KOPT-K1 (cell line): Measurements from ENCODE around the gene NUBPL.
"Not testable (repeated sequence)": the region's sequence is repeated elsewhere in the genome, so short reads cannot be mapped to it uniquely, and the experiment has no call there.

ENCODE experiments used
- H3K27ac ChIP-seq: fragments of 200-600 bp; sonication (generic); 2 replicates; pipeline ENCODE4 v1.5.1; 2016; ENCODE audit warnings: antibody characterized with exemption, mild to moderate bottlenecking, low read depth, low read length; ENCODE audit not compliant: poor library complexity, severe bottlenecking
- H3K36me3 ChIP-seq: fragments of 200-600 bp; sonication (generic); 2 replicates; pipeline ENCODE4 v1.5.1; 2017; ENCODE audit warnings: antibody characterized with exemption, mild to moderate bottlenecking, low read length, moderate library complexity; ENCODE audit not compliant: insufficient read depth
- H3K9me3 ChIP-seq: fragments of 200-600 bp; sonication (generic); 2 replicates; pipeline ENCODE4 v1.5.1; 2017; ENCODE audit warnings: antibody characterized with exemption, low read length, mild to moderate bottlenecking; ENCODE audit not compliant: insufficient read depth, poor library complexity, severe bottlenecking

Gene NUBPL

GRCh38 chr14:31766315-31766892 is 205.2 kb downstream of the NUBPL start:
- H3K36me3 ChIP-seq: no peaks in the 10 kb centered on the region
- no peak overlapping the region for H3K27ac ChIP-seq
- H3K9me3 ChIP-seq: no peaks in the 10 kb centered on the region

- H3K27ac ChIP-seq: no peak overlapping the region
- H3K9me3 ChIP-seq: no peaks in the 10 kb centered on the region
- no peaks in the 10 kb centered on the region for H3K36me3 ChIP-seq
Observed at GRCh38 chr14:31768355-31768754, 207.2 kb downstream of the NUBPL start.

DNA sequence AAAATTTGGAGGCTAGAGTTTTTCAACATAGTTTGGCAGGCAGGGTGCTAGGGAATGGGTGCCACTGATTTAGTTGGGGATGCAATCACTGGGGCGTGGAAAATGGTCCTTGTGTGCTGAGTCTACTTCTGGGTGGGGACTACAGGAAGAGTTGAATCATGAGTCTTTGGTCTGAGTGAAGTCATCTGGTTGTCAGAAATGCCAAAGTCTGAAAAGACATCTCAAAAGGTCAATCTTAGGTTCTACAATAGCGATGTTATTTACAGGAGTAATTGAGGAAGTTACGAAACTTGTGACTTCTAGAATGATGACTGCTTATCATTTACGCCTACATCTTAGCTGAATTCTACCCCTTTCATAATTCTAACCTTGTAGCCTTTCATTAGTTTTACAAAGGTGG is 209.1 kb downstream of the NUBPL start:
- H3K36me3 ChIP-seq: no peaks in the 10 kb centered on the region
- H3K9me3 ChIP-seq: no peaks in the 10 kb centered on the region
- no peak overlapping the region for H3K27ac ChIP-seq

GRCh38 chr14:31774567-31774966 is 213.4 kb downstream of the NUBPL start:
- H3K36me3 ChIP-seq: no peaks in the 10 kb centered on the region
- no peaks in the 10 kb centered on the region for H3K9me3 ChIP-seq

GRCh38 chr14:31777312-31777711 is 216.1 kb downstream of the NUBPL start:
- H3K9me3 ChIP-seq: peaks cover 21% of the 10 kb centered on the region
- no peak overlapping the region for H3K27ac ChIP-seq

More at GRCh38 chr14:31774567-31774966, 213.4 kb downstream of the NUBPL start:
- H3K27ac ChIP-seq: no peak overlapping the region

DNA sequence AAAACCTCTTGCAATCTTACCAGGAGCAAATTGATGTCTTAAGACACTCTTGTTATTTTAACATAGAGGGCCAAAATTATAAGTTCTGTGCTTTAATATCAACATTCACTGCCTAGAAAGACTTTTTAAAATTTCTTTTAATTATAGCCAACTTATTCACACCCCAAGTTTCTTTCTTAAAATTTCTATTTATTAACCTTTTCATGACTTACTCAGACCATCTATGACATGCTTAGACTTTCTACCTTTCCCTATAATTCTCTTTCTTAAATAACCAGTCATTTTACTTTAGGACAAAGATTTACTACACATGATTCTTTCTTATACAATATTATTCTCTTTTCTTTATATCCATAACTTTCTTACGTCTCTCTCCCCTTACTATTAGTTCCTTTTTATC is 220.4 kb downstream of the NUBPL start:
- Histone ChIP-seq H3K27ac (no peak overlapping the region), H3K9me3 (peaks cover 23% of the 10 kb centered on the region), H3K36me3 (no peaks in the 10 kb centered on the region)

More at GRCh38 chr14:31777312-31777711, 216.1 kb downstream of the NUBPL start:
- H3K36me3 ChIP-seq: no peaks in the 10 kb centered on the region

- Histone ChIP-seq H3K36me3 (no peaks in the 10 kb centered on the region), H3K27ac (no peak overlapping the region), H3K9me3 (peaks cover 20% of the 10 kb centered on the region)
Observed at GRCh38 chr14:31785574-31785973, 224.4 kb downstream of the NUBPL start.

- no peak overlapping the region for H3K27ac ChIP-seq
- peaks cover 2% of the 10 kb centered on the region for H3K9me3 ChIP-seq
- no peaks in the 10 kb centered on the region for H3K36me3 ChIP-seq
Observed at GRCh38 chr14:31787377-31787776, 226.2 kb downstream of the NUBPL start.

DNA sequence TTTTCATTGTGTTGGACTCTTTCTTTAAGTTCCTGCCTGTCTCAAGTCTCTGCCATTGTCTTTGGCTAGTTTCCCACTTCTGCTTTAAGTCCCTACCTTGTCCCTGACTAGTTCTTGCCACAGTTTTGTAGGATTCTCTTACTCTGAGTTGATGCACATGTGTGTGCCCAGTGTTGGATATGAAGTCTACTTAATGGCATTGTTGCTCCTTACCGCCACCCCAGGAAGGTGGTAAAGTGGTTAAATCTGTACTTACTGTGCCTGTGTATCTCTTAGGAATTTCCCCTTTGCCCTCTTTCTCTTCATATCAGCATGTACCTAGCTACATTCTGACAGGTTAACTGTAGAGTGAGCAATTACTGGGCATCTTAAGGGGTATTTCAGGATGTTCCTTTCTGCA is 227.1 kb downstream of the NUBPL start:
- H3K9me3 ChIP-seq: no peaks in the 10 kb centered on the region
- no peaks in the 10 kb centered on the region for H3K36me3 ChIP-seq
- no peak overlapping the region for H3K27ac ChIP-seq

- H3K9me3 ChIP-seq: no peaks in the 10 kb centered on the region
- no peaks in the 10 kb centered on the region for H3K36me3 ChIP-seq
- H3K27ac ChIP-seq: no peak overlapping the region
Observed at GRCh38 chr14:31792726-31793125, 231.5 kb downstream of the NUBPL start.

- H3K36me3 ChIP-seq, H3K27ac ChIP-seq, H3K9me3 ChIP-seq: not testable (repeated sequence)
Observed at GRCh38 chr14:31797946-31798345, 236.7 kb downstream of the NUBPL start.

- Histone ChIP-seq H3K9me3 (no peaks in the 10 kb centered on the region), H3K27ac (no peak overlapping the region), H3K36me3 (no peaks in the 10 kb centered on the region)
Observed at GRCh38 chr14:31802838-31803237, 241.6 kb downstream of the NUBPL start.

GRCh38 chr14:31806249-31806648 is 245.0 kb downstream of the NUBPL start:
- Histone ChIP-seq H3K36me3 (no peaks in the 10 kb centered on the region), H3K9me3 (no peaks in the 10 kb centered on the region), H3K27ac (no peak overlapping the region)

- H3K27ac ChIP-seq, H3K9me3 ChIP-seq, H3K36me3 ChIP-seq: not testable (repeated sequence)
Observed at GRCh38 chr14:31811693-31812628, 250.8 kb downstream of the NUBPL start.

DNA sequence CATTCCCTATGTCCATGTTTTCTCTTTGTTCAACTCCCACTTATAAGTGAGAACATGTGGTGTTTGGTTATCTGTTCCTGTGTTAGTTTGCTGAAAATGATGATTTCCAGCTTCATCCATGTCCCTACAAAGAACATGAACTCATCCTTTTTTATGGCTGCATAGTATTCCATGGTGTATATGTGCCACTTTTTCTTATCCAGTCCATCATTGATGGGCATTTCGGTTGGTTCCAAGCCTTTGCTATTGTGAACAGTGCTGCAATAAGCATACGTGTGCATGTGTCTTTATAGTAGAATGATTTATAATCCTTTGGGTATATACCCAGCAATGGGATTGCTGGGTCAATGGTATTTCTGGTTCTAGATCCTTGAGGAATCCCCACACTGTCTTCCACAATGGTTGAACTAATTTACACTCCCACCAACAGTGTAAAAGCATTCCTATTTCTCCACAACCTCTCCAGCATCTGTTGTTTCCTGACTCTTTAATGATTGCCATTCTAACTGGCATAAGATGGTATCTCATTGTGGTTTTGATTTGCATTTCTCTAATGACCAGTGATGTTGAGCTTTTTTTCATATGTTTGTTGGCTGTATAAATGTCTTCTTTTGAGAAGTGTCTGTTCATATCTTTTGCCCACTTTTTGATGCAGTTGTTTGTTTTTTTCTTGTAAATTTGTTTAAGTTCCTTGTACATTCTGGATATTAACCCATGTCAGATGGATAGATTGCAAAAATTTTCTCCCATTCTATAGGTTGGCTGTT is 252.7 kb downstream of the NUBPL start:
- not testable (repeated sequence) for H3K9me3 ChIP-seq, H3K27ac ChIP-seq, H3K36me3 ChIP-seq
